Measurements from ENCODE around the gene FNDC5.
"Not testable (repeated sequence)": the region's sequence is repeated elsewhere in the genome, so short reads cannot be mapped to it uniquely, and the experiment has no call there.

Gene FNDC5

DNA sequence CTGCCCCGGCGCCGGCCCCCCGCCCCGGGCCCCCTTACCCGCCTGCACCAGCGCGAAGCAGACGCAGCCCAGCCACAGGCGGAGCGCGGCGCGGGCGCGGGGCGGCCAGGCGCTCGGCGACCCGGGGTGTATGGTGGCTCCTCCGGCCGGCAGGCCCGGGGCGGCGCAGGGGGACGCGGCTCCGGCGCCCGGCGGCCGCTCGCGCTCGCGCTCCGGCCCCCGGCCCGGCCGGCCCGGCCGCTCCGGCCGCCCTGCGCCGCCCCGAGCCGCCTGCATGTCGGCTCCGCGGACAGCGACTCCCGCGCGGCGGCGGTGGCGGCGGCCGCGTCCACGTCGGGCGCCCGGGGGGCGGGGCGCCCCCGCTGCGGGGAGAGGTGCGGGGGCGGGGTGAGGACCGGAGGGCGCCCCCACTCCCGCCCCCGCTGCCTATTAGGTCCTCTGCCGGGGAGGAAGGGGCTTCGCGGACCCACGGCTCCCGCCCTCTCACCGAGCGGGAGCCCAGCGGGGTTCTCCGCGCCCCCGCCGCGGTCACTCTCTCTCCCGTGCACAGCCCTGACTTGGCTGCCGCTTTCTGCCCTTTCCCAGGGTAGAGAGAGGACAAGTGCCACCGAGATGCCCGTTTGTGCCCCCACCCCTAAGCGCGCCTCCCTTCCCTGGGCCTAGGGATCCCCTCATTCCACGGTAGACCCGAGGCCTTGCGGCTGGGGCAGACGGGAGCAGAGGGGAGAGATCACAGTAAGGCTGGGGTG lies at the start of gene FNDC5:
Gene FNDC5 (minus strand): TSS at position 298 of the 749 bp plus-strand sequence.
- DNase-seq: no peak

DNA sequence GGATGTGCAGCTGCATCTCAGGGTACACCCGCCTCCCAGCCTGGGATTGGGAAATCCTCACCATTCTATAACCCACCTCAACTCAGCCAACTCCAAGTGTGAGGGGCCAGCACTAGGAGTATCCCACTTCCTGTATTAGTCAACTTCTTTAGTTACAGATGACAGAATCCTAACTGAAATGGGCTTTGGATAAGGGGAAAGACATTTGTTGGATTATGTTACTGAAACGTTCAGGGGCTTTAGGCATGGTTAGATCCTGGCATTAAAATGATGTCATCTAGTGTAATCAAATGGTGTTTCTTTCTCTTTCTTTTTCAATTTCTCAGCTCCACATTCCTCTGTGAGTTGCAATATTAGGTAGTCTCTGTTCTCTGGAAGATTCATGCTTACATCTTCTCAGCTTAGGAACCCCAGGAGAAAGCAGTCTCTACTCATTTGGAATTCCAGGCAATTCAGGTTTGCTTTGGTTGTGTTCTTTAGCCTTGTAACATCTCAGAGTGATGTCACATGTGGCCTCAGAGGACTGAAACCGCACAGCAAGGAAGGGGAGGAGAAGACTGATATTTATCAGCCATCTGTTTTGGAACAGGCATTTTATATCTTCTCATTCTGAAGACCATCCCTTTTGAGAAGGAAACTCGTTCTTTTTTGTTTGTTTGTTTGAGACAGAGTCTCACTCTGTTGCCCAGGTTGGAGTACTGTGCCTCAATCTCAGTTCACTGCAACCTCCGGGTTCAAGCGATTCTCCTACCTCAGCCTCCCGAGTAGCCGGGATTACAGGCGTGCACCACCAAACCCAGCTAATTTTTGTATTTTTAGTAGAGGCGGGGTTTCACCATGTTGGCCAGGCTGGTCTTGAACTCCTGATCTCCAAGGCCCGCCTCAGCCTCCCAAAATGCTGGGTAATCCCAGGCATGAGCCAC lies 49.4 kb upstream of the FNDC5 start:
- no peak for DNase-seq

DNA sequence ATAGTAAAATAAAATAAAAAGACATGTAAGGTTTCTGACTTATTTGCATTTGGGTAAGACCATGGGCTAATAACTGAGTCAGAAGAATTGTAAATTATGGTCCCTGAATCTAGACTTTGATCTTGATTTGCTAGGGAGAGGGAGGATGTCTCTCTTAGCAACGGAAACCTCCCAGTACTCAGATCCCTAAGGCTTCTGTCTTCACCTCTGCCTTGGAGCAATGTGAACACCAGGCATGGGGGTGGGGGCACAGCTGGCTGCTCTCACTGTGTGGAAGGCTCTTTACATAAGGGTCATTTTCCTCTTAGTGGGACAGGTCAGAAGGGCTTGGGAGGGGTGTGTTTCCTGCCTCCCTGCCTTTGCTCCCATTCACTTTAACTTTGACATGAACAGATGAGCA lies 47.5 kb upstream of the FNDC5 start:
- DNase-seq: no peak

DNA sequence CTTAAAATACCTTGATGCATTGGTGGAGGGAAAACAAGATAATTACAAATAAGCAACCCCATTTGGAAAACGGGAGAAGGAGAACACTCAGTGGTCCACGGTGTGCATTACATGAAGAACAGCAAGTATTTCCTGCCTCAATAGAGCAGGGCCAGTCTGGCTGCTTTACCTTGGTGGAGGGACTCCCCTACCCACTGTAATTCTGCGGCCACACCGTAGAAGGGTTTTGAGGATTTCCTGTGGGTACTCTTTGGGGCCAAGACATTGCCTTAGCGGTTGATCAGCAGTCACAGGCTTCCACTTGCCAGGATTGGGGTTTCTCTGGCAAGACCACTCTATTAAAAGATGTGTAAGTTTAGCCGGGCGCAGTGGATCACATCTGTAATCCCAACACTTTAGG lies 46.8 kb upstream of the FNDC5 start:
- no peak for DNase-seq

DNA sequence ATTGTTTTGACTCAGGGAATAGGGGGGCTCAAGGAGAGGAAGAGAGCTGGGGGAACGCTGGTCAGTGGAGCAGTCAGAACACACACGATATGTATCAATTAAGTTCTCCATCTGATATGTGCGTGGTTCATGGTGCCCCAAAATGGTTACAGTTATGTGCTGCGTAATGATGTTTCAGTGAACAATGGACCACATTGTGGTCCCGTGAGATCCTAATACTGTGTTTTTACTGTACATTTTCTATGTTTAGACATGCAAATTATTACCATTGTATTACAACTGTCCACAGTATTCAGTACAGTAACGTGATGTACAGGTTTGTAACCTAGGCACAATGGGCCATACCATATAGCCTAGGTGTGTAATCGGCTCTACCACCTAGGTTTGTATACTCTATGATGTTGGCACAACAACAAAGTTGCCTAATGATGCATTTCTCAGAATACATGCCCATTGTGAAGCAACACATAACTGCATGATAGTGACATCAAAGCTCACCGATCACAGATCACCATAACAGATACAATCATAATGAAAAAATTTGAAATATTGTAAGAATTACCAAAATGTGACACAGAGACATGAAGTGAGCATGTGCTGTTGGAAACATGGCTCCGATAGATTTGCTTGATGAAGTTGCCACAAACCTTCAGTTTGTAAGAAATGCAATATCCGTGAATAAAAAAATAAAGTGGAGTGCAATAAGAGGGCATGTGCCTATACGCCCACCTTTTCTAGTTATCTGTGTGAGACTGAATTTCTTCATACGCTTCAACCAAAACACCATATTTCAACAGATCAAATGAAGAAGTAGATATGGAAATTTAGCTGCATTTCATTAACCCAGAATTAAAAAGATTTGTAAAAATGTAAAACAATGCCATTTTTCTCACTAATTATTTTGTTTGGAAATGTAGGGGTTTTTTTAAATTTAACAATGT lies 45.3 kb upstream of the FNDC5 start:
- DNase-seq: no peak

DNA sequence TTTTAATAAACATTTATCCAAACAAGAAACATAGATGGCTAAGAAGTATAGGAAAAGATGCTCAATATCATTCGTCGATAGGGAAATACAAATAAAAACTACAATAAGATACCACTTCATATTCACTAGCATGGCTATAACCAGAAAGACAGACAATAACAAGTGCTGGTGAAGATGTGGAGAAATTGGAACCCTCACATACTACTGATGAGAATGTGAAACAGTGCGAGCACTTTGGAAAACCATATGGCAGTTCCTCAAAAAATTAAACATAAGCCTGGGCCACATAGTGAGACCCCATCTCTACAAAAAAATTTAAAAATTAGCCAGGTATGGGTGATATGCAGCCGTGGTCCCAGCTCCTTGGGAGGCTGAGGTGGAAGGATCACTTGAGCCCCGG lies 39.6 kb upstream of the FNDC5 start:
- DNase-seq: no peak

DNA sequence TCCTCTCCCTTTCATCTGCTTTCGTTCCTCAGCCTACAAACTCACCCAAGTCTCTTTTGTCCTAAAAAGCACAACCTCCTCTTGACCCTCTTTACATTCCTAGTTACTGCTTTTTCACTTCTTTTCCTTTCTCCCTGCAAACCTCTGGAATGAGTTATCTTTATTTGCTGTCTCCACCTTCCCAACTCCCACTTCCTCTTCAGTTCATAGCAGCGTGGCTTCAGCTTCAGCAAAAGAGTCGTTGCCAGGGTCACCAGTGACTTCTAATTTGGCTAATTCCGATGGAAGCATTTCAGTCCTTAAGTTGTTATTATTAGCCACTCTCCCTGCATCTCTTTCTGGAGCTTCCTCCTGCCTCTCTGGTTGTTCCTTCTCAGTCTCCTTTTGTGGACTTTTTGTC lies 36.7 kb upstream of the FNDC5 start:
- no peak for DNase-seq

DNA sequence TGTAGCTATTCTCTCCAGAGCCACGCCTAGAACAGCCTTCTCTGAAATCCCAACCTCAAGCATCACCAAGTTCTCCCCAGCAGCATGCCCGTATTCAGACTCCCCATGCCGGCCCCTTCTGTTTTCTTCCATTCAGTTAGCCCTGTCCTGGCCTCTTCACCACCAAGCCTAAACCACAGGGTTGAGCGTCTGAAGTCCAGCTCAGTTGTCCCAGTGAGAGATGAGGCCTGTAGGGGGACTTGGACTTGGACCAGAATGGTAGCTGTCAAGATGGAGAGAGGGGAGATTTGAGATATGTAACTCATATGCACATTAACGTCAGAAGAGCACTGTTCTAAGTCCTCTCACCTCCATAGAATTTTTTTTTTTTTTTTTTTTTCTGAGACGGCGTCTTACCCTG lies 35.9 kb upstream of the FNDC5 start:
- DNase-seq: no peak

DNA sequence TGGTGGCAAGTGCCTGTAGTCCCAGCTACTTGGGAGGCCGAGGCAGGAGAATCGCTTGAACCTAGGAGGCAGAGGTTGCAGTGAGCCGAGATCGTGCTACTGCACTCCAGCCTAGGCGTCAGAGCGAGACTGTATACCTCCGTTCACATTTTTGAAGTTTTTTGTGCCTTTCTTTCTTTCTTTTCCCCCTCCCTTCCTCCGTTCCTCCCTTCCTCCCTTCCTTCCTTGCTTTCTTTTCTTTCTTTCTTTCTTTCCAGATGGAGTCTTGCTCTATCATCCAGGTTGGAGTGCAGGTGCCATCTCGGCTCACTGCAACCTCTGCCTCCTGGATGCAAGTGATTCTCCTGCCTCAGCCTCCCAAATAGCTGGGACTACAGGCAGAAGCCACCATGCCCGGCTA lies 34.9 kb upstream of the FNDC5 start:
- not testable (repeated sequence) for DNase-seq

DNA sequence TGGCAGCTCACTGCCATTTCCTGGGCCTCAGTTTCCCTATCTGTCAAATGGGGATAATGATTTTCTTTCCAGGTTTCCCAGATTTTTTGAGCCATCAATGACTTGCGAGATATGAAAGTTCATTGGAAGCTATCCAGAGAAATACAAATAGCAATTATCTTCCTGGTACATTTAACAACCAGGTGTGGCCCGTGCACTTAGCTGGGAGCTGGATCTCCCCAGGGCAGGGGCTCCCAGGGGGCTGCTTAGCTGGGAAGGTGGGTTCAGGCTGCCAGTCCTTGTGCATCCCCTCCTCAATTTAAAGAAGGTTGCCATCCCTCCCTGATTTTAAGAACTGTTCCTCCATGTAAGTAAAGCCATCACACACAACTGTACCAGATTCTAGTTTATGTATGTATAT lies 34.1 kb upstream of the FNDC5 start:
- DNase-seq: no peak

DNA sequence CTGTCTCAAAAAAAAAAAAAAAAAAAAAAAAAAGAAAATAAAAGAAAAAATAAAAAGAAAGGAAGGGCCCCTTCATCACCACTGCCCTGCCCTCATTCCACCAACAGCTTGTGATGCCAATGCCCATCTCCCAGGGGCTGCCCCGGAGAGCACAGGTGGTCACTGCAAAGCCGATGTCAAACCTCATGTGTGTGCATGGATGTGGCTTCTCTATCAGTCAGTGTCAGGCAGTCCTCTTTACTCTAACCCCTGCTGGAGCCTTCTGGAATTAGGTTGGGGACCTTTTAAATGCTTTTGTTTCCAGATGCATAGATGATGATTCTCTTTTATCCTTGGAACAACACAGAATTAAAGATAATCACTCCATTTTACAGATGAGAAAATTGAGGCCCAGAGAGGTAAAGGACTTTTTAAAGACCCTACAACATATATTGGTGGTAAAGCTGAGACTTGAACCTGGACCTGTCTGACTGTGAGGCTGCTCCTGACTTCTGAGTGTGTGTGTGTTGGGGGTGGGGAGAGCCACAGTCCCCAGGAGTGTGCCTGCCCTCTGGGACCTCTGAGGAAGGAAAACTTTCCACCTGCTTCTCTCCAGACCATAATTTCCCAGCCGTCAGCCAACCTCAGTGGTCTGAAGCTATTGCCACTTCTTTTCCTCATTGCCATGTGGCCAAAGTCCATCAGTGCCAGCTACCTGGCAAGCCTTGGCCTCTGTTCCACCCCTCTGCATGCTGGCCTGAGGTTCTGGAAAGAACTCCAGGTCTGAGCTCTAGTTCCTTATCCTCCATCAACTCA lies 33.5 kb upstream of the FNDC5 start:
- DNase-seq: no peak

DNA sequence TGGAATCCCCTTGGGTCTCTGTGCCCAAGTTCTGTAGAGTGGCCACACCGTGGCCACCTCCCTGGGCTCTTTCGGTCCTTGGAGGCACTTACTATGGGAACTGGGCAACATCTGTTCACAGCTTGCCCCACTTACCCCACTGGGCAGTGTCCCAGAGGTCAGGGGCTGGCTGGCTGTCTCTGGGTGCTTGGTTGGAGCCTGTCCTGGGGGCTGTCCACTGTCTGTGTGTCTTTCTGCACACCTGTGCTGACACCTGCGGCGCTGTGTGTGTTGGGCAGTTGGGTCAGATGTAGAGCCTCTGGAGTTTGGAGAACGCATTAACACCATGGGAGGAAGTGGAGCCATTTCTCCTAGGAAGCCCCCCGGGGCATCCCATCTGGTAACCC lies 31.8 kb upstream of the FNDC5 start:
- DNase-seq: no peak

DNA sequence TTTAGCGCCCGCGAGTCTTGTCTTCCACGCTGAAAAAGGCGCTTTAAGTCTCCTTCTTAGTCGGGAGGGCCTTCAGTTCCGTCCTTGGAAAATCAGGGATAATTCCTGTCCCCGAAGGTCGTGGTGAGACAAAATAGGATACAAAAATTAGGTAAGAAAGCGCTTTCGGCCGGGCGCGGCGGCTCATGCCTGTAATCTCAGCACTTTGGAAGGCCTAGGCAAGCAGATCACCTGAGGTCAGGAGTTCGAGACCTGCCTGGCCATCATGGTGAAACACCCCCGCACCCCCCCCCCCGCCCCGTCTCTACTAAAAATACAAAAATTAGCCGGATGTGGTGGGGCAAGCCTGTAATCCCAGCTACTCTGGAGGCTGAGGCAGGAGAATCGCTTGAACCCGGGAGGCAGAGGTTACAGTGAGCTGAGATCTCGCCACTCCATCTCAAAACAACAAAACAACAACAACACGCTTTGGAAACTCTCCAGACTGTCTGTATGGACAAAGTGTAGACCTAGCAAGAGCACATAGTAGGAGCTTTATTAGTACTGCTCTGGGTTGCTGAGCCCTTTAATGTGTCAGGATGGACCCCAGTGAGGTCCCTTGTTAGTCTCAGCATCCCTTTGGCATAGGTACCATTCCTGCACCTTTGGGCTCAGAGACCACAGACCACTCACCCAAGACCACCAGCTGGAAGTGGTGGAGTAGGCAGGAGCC lies 31.3 kb upstream of the FNDC5 start:
- no peak for DNase-seq

DNA sequence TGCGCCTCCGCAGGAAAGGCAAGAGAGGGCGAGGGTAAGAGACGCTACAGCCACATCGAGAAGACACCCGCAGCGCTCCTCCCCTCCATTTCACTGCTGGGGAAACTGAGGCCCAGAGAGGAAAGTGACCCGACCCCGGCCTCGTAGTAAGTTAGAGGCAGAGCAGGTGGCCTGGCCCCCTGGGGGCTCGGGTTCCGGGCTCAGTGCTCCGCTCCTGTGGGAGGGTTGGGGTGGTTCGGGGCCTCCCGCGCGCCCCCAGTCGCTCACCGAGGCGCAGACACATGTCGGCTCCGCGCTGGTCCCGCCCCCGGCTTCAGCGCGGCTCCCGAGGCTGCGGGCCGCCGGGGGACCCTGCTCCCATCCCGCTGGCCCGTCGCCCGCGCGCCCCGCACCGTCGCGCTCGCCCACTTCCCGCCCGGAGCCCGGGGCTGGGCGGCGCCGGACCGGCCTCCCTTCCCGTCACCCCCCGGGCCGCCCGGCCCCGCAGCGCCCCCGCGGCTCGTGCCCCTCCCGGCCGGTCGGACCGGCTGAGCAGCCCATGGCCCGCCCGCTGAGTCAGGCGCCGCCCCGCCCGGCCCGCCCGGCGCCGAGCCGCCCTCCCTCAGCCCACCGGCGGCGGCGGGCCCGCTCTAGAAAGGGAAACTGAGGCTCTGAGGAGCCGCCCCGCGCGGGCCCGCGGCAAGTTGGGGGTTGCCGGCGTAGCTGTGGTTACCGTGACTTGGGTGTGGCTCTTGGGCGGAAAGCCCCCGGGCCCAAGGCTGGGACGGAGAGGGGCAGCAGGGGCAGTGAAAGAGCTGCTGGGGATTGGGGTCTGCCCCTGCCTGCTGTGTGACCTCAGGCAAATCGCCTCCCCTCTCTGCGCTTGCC lies 30.5 kb upstream of the FNDC5 start, which contains the start of gene TMEM54:
Gene TMEM54 (minus strand): TSS at position 434 of the 867 bp plus-strand sequence. CDS start 151 bp downstream, at position 283.
- no peak for DNase-seq

DNA sequence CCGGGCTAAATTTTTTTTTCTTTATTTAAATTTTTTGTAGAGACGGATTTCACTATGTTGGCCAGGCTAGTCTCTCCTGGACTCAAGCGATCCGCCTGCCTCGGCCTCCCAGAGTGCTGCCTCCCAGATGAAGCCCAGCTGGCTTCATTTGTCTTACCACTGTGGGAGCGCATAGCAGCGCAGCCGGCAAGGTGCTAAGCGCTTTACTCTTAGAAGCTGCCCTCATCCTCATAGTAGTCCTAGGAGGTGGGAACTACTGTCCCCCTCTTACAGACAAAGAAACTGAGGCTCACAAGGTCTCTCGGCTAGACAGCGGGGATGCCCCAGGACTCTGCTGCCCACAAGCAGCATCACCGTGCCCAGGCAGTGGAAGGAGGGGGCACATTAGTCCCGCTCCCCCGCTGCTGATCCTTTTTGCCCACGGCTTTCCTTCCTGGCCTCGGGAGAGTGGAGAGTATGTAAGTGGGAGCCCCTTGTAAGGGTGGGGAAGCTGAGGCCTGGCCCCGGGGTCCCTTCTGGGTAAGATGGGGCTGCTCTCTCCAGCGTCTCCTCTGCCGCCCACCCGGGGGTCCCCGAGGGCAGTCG lies 29.8 kb upstream of the FNDC5 start:
- DNase-seq: no peak

DNA sequence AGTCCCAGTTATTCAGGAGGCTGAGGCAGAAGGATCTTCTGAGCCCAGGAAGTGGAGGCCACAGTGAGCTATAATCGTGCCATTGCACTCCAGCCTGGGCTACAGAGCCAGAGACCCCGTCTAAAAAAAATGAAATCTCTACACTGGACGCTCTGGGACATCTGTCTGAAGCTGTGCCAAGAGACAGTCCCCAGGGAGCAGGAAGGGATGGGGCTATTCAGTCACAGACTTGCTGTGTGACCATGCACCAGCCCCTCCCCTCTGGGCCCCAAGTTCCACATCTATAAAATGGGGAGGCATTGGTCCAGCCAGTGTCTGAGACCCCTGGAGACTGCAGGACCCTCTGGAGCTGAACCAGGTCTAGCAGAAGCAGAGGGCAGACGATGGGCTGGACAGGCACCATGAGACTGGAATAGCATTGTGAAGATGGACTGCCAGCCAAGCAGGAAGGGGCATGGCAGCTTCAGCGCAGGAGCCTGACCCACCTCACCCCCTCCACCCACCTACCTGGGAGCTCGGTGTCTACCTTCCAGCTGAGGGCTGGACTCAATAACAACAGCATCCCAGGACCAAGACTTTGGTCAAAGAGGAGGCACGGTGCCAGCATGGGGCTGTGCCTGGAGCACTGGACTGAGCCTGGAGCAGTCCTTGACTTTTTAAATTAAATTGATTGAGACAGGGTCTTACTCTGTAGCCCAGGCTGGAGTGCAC lies 29.0 kb upstream of the FNDC5 start:
- DNase-seq: no peak

DNA sequence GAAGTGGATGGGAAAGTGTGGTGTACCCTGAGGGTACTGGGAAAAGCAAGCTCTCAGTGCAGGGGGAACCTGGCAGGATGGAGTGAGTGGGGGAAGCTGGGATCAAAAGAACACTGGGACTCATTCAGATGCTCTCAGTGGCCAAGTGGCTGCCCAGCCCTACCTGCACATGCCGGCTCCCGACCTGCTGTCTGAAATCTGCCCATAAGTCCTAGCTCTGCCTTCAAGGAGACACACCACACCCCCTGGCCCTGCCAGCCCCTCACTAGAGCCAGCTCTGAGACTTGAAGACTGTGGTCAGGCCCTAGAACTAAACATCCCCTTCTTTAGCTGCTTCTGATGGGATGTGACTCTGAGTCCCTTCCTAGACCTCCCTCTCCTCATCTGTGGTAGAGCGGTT lies 28.2 kb upstream of the FNDC5 start:
- no peak for DNase-seq

DNA sequence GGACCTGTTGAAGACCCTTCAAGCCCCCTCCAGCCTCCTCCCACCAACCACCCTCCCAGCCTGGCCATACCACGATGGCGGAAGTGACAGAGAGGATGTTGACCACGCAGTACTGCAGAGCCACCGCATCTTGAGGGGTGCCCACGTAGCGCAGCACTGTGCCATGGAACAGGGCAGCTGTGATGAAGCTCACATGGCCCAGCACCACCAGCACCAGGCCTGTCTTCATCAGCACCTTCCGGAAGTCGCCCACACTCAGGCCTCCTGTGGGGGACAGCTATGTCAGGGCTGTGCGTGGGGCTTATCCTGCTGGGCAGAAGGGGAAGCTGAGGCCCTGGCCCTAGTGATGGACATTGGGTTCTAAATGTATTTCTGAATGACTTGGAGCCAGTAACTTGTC lies 27.3 kb upstream of the FNDC5 start:
- no peak for DNase-seq

Data from CD4-positive, alpha-beta T cell treated with Interferon gamma for 1 hour (primary cell).